ES-I3 (cell line): Measurements from ENCODE around the gene CCDC167.

Experiments
- H3K36me3 ChIP-seq: 2 replicates; pipeline ENCODE4 v1.6.1; 2013; ENCODE audit warnings: mild to moderate bottlenecking, low read length, control low read depth, moderate library complexity; ENCODE audit not compliant: insufficient read depth
- H3K4me1 ChIP-seq: 2 replicates; pipeline ENCODE4 v1.6.1; 2013; ENCODE audit warnings: mild to moderate bottlenecking, control low read depth, low read length; ENCODE audit not compliant: insufficient read depth
- H3K9ac ChIP-seq: 2 replicates; pipeline ENCODE4 v1.6.1; 2013; ENCODE audit warnings: low read depth, mild to moderate bottlenecking, low read length, moderate library complexity
- H3K9me3 ChIP-seq: 2 replicates; pipeline ENCODE4 v1.6.1; 2013; ENCODE audit warnings: mild to moderate bottlenecking, low read length, moderate library complexity; ENCODE audit not compliant: control insufficient read depth, insufficient read depth

The CCDC167 gene

GRCh38 chr6:37483252-37483901, 16.3 kb downstream of the CCDC167 start:
- H3K4me1 ChIP-seq: peaks cover 14% of the 10 kb centered on the region
- no peaks in the 10 kb centered on the region for H3K9me3 ChIP-seq
- H3K9ac ChIP-seq: no peak overlapping the region
- peaks cover 6% of the 10 kb centered on the region; the same call in 1 of the 2 replicates for H3K36me3 ChIP-seq

GRCh38 chr6:37482606-37483251, 17.0 kb downstream of the CCDC167 start:
- Histone ChIP-seq H3K9ac (no peak overlapping the region), H3K4me1 (peaks cover 14% of the 10 kb centered on the region), H3K36me3 (peaks cover 6% of the 10 kb centered on the region; the same call in 1 of the 2 replicates), H3K9me3 (no peaks in the 10 kb centered on the region)

- peaks cover 6% of the 10 kb centered on the region; the same call in 1 of the 2 replicates for H3K36me3 ChIP-seq
- peaks cover 14% of the 10 kb centered on the region for H3K4me1 ChIP-seq
- H3K9ac ChIP-seq: no peak overlapping the region
- no peaks in the 10 kb centered on the region for H3K9me3 ChIP-seq
Observed at GRCh38 chr6:37481711-37482605, 17.7 kb downstream of the CCDC167 start.

GRCh38 chr6:37480951-37481534, 18.6 kb downstream of the CCDC167 start:
- H3K9me3 ChIP-seq: no peaks in the 10 kb centered on the region
- no peak overlapping the region for H3K9ac ChIP-seq
- peaks cover 6% of the 10 kb centered on the region; the same call in 1 of the 2 replicates for H3K36me3 ChIP-seq
- peaks cover 14% of the 10 kb centered on the region for H3K4me1 ChIP-seq

- Histone ChIP-seq H3K9ac (no peak overlapping the region), H3K9me3 (no peaks in the 10 kb centered on the region), H3K4me1 (peaks cover 14% of the 10 kb centered on the region), H3K36me3 (peaks cover 6% of the 10 kb centered on the region; the same call in 1 of the 2 replicates)
Observed at GRCh38 chr6:37480118-37480736, 19.5 kb downstream of the CCDC167 start.

GRCh38 chr6:37479266-37479854, 20.3 kb downstream of the CCDC167 start:
- peaks cover 6% of the 10 kb centered on the region; the same call in 1 of the 2 replicates for H3K36me3 ChIP-seq
- H3K9ac ChIP-seq: no peak overlapping the region
- peaks cover 14% of the 10 kb centered on the region for H3K4me1 ChIP-seq
- no peaks in the 10 kb centered on the region for H3K9me3 ChIP-seq

GRCh38 chr6:37478827-37479226, 20.9 kb downstream of the CCDC167 start:
- no peak overlapping the region for H3K9ac ChIP-seq
- no peaks in the 10 kb centered on the region for H3K9me3 ChIP-seq
- peaks cover 6% of the 10 kb centered on the region; the same call in 1 of the 2 replicates for H3K36me3 ChIP-seq
- H3K4me1 ChIP-seq: peaks cover 14% of the 10 kb centered on the region

GRCh38 chr6:37477656-37478435, 21.8 kb downstream of the CCDC167 start:
- Histone ChIP-seq H3K9ac (no peak overlapping the region), H3K36me3 (peaks cover 6% of the 10 kb centered on the region; the same call in 1 of the 2 replicates), H3K4me1 (peaks cover 14% of the 10 kb centered on the region), H3K9me3 (no peaks in the 10 kb centered on the region)

GRCh38 chr6:37477191-37477590, 22.5 kb downstream of the CCDC167 start:
- H3K9ac ChIP-seq: no peak overlapping the region
- peaks cover 14% of the 10 kb centered on the region for H3K4me1 ChIP-seq
- peaks cover 8% of the 10 kb centered on the region for H3K36me3 ChIP-seq
- no peaks in the 10 kb centered on the region for H3K9me3 ChIP-seq

GRCh38 chr6:37474316-37474715, 25.4 kb downstream of the CCDC167 start:
- Histone ChIP-seq H3K9me3 (no peaks in the 10 kb centered on the region), H3K36me3 (peaks cover 11% of the 10 kb centered on the region), H3K9ac (no peak overlapping the region), H3K4me1 (no peaks in the 10 kb centered on the region)

GRCh38 chr6:37473364-37474095, 26.2 kb downstream of the CCDC167 start:
- H3K36me3 ChIP-seq: peaks cover 10% of the 10 kb centered on the region; the same call in 1 of the 2 replicates
- H3K9me3 ChIP-seq: no peaks in the 10 kb centered on the region
- no peaks in the 10 kb centered on the region for H3K4me1 ChIP-seq
- no peak overlapping the region for H3K9ac ChIP-seq

- H3K9me3 ChIP-seq: no peaks in the 10 kb centered on the region
- H3K36me3 ChIP-seq: peaks cover 20% of the 10 kb centered on the region; the same call in 1 of the 2 replicates
- no peak overlapping the region for H3K9ac ChIP-seq
- H3K4me1 ChIP-seq: no peaks in the 10 kb centered on the region
Observed at GRCh38 chr6:37467718-37468117, 32.0 kb downstream of the CCDC167 start.
